ENCODE results near the gene GALNT7. TPM values are rescaled to one million over a fixed set of nuclear protein-coding genes. Genes with fewer than 3 reads are reported as not detected.

Gene GALNT7
- total and polyA plus RNA-seq, 4 donors = 9.3 to 32.7 (median 14.3) TPM

- Histone ChIP-seq H3K27me3 (ENCODE audit: control insufficient read depth in 3 of 3, insufficient read depth in 3 of 3, low read length in 2 of 3) (no peaks in the 10 kb centered on the region), H3K4me1 (ENCODE audit: control insufficient read depth in 5 of 5, insufficient read depth in 5 of 5, low read length in 5 of 5) (no peaks in the 10 kb centered on the region), H3K9me3 (ENCODE audit: control insufficient read depth in 4 of 4, insufficient read depth in 3 of 4, low read length in 3 of 4) (no peaks in the 10 kb centered on the region), H3K9ac (ENCODE audit: insufficient read depth in 1 of 2, low read length in 2 of 2) (no peak overlapping the region), H3K27ac (ENCODE audit: low read depth in 1 of 2, low read length in 1 of 2) (no peak overlapping the region), H3K36me3 (ENCODE audit: control insufficient read depth in 4 of 4, insufficient read depth in 4 of 4, low read length in 4 of 4) (no peaks in the 10 kb centered on the region), H3K4me3 (no peak overlapping the region)
- WGBS, 2 donors = 93 to 97% methylated on average over 3 of the region's 3 CpGs
- DNase-seq = no peak
- TF ChIP-seq, protein P1, sequence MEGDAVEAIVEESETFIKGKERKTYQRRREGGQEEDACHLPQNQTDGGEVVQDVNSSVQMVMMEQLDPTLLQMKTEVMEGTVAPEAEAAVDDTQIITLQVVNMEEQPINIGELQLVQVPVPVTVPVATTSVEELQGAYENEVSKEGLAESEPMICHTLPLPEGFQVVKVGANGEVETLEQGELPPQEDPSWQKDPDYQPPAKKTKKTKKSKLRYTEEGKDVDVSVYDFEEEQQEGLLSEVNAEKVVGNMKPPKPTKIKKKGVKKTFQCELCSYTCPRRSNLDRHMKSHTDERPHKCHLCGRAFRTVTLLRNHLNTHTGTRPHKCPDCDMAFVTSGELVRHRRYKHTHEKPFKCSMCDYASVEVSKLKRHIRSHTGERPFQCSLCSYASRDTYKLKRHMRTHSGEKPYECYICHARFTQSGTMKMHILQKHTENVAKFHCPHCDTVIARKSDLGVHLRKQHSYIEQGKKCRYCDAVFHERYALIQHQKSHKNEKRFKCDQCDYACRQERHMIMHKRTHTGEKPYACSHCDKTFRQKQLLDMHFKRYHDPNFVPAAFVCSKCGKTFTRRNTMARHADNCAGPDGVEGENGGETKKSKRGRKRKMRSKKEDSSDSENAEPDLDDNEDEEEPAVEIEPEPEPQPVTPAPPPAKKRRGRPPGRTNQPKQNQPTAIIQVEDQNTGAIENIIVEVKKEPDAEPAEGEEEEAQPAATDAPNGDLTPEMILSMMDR (IDR thresholded peaks at IDR 0.05; ENCODE audit: control extremely low read depth, extremely low read depth) = no peak
- ATAC-seq (ENCODE audit: insufficient read depth, low FRiP score) = no peak
Measured at GRCh38 chr4:173243321-173243720, 74.7 kb downstream of the GALNT7 start.

DNA sequence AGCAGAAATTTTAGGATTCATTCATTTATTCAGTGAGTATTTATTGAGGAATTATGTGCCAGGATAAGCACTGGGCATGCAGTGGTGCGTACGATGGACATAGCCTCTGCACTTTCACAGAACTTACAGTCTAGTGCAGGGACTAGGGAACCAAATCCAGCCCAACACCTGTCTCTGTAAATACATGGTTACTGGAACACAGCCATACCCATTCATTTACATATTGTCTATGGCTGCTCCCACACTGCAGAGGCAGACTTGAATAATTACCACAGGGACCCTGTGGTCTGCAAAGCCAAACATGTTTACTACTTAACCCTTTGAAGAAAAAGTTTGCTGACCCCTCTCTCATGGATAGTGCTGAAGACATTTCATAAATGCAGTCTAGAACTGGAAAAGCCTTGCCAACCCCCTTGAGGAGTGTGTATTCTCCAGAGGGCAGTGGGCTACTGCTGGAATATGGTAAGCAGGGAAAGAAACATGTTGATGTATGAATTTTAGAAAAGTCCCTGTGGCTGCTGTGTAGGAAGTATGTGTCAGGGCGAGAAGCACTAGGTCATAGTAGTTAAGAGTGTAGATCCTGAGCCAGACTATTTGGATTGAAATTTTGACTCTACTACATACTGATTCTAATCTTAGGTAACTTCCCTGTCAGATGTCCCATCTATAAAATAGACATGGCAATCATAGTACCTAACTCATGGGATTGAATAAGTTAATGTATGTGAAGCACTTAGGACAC is 75.5 kb downstream of the GALNT7 start:
- Histone ChIP-seq H3K9me3 (ENCODE audit: control insufficient read depth in 4 of 4, insufficient read depth in 3 of 4, low read length in 3 of 4) (no peaks in the 10 kb centered on the region), H3K27me3 (ENCODE audit: control insufficient read depth in 3 of 3, insufficient read depth in 3 of 3, low read length in 2 of 3) (no peaks in the 10 kb centered on the region), H3K27ac (ENCODE audit: low read depth in 1 of 2, low read length in 1 of 2) (no peak overlapping the region), H3K9ac (ENCODE audit: insufficient read depth in 1 of 2, low read length in 2 of 2) (no peak overlapping the region), H3K4me3 (no peak overlapping the region), H3K36me3 (ENCODE audit: control insufficient read depth in 4 of 4, insufficient read depth in 4 of 4, low read length in 4 of 4) (no peaks in the 10 kb centered on the region), H3K4me1 (ENCODE audit: control insufficient read depth in 5 of 5, insufficient read depth in 5 of 5, low read length in 5 of 5) (no peaks in the 10 kb centered on the region)
- ATAC-seq (ENCODE audit: insufficient read depth, low FRiP score) (no peak), DNase-seq (no peak)
- 97 to 99% methylated on average over 3 of the region's 3 CpGs for WGBS, 2 donors
- TF ChIP-seq, protein P1 (IDR thresholded peaks at IDR 0.05; ENCODE audit: control extremely low read depth, extremely low read depth) = no peak

DNA sequence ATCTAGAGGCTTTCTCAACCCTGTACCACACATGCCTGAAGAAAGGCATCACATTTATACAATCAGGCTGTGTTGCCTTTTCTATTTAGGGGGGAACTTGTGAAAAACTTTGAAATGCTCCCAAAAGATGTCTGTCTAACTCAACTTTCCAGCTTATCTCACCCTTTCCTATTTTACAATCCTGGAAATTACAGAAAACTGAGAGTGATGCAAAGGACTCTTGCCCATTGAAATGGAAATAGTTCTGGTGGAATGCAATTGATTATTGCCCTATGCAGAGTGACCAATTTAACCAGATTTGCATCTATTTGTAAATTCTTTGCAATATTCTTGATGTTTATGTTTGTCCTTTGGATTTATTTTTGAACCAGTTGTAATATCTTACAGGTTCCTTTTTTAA is 77.3 kb downstream of the GALNT7 start:
- TF ChIP-seq, protein P1 (IDR thresholded peaks at IDR 0.05; ENCODE audit: control extremely low read depth, extremely low read depth) = no peak
- DNase-seq (no peak), ATAC-seq (ENCODE audit: insufficient read depth, low FRiP score) (no peak)
- no peaks in the 10 kb centered on the region for H3K9me3 ChIP-seq (ENCODE audit: control insufficient read depth in 4 of 4, insufficient read depth in 3 of 4, low read length in 3 of 4)
- H3K27me3 ChIP-seq (ENCODE audit: control insufficient read depth in 3 of 3, insufficient read depth in 3 of 3, low read length in 2 of 3) = no peaks in the 10 kb centered on the region
- no peak overlapping the region for H3K4me3 ChIP-seq
- H3K36me3 ChIP-seq (ENCODE audit: control insufficient read depth in 4 of 4, insufficient read depth in 4 of 4, low read length in 4 of 4) = no peaks in the 10 kb centered on the region
- H3K4me1 ChIP-seq (ENCODE audit: control insufficient read depth in 5 of 5, insufficient read depth in 5 of 5, low read length in 5 of 5) = no peaks in the 10 kb centered on the region
- H3K9ac ChIP-seq (ENCODE audit: insufficient read depth in 1 of 2, low read length in 2 of 2) = no peak overlapping the region
- H3K27ac ChIP-seq (ENCODE audit: low read depth in 1 of 2, low read length in 1 of 2) = no peak overlapping the region

DNA sequence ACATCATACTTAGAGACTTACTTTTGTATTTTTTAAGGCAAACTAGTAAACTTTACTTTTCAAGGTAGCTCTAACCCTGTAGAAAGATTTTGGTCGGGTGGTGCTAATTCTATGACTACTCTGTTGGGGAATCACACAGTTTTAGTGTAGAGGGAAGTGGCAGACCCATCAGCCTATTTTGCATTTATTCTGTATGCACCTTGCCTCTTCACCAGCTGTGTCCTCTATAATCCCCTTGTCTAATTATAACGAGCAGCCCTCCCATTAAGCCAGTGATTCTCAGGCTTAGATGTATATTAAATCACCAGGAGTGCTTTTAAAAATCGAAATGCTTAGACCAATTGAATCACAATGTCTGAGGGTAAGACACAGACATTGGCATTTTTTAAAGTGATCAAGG is 78.1 kb downstream of the GALNT7 start:
- H3K4me3 ChIP-seq = no peak overlapping the region
- 74 to 76% methylated on average over 3 of the region's 3 CpGs for WGBS, 2 donors

More for the DNA sequence above, 78.1 kb downstream of the GALNT7 start:
- no peaks in the 10 kb centered on the region for H3K4me1 ChIP-seq (ENCODE audit: control insufficient read depth in 5 of 5, insufficient read depth in 5 of 5, low read length in 5 of 5)
- no peak for DNase-seq
- no peak for ATAC-seq (ENCODE audit: insufficient read depth, low FRiP score)
- H3K36me3 ChIP-seq (ENCODE audit: control insufficient read depth in 4 of 4, insufficient read depth in 4 of 4, low read length in 4 of 4) = no peaks in the 10 kb centered on the region
- H3K27ac ChIP-seq (ENCODE audit: low read depth in 1 of 2, low read length in 1 of 2) = no peak overlapping the region
- TF ChIP-seq, protein P1 (IDR thresholded peaks at IDR 0.05; ENCODE audit: control extremely low read depth, extremely low read depth) = no peak
- no peak overlapping the region for H3K9ac ChIP-seq (ENCODE audit: insufficient read depth in 1 of 2, low read length in 2 of 2)
- H3K9me3 ChIP-seq (ENCODE audit: control insufficient read depth in 4 of 4, insufficient read depth in 3 of 4, low read length in 3 of 4) = no peaks in the 10 kb centered on the region
- H3K27me3 ChIP-seq (ENCODE audit: control insufficient read depth in 3 of 3, insufficient read depth in 3 of 3, low read length in 2 of 3) = no peaks in the 10 kb centered on the region
